SU-DHL-6 (cell line): ENCODE results near the gene AP3B2.

Experiments used
- EZH2phosphoT487 ChIP-seq: fragments of 200-600 bp; sonication (generic), shearing (Covaris generic); conservative IDR thresholded peaks from 2 replicates; pipeline ENCODE4 v1.6.1; 2018; ENCODE audit warnings: mild to moderate bottlenecking, antibody characterized with exemption, low read length, moderate library complexity, mixed read lengths
- TF ChIP-seq, protein P1 (sequence below): fragments of 200-600 bp; sonication (generic); IDR thresholded peaks from one replicate; pipeline ENCODE4 v1.5.1; 2017; ENCODE audit warnings: antibody characterized with exemption, mild to moderate bottlenecking, low read length, moderate library complexity; ENCODE audit not compliant: insufficient read depth, poor library complexity, severe bottlenecking

DNA sequence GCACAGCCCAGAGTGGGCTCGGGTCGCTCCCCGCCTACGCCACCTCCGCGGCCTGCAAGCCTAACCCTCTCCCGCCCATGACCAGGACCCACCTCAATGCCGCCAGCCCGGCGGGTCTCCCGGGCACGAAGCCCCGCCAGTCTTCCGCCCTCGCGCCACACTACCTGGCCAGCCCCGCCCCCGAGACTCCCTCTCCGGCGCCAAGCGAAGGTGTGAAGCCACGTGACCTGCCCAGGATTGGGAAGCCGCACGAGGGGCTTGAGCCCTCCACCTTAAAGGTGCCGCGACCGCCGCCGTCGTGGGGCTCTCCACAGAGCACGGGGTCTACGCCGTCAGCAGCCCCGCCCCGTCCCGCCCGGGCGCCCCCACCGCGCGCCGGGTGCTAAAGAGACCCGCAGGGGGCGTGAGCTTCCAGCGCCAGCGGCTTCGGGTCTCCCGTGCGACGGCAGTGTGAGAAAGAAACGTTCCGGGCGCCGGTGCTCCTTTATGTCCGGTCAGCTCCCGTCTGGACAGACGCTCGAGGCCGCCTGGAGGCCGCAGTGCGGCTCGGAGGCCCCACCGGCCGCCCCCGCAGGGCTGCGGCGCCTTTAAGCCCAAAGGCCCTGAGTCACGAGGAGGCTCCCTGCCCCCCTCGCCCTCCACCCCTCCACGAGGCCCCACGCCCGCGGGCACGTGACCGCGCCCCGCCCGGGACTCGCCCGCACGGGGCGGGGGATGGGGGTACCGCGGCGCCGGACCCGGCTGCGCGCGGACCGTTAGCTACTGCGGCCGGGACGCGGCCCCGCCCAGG lies 62.4 kb downstream of the AP3B2 start, which contains the start of gene CPEB1:
- TF ChIP-seq, protein P1, sequence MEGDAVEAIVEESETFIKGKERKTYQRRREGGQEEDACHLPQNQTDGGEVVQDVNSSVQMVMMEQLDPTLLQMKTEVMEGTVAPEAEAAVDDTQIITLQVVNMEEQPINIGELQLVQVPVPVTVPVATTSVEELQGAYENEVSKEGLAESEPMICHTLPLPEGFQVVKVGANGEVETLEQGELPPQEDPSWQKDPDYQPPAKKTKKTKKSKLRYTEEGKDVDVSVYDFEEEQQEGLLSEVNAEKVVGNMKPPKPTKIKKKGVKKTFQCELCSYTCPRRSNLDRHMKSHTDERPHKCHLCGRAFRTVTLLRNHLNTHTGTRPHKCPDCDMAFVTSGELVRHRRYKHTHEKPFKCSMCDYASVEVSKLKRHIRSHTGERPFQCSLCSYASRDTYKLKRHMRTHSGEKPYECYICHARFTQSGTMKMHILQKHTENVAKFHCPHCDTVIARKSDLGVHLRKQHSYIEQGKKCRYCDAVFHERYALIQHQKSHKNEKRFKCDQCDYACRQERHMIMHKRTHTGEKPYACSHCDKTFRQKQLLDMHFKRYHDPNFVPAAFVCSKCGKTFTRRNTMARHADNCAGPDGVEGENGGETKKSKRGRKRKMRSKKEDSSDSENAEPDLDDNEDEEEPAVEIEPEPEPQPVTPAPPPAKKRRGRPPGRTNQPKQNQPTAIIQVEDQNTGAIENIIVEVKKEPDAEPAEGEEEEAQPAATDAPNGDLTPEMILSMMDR: no peak
- TF ChIP-seq EZH2phosphoT487: no peak
